ENCODE results near the gene SERPINA4.

- no peak for TF ChIP-seq CTCF (IDR thresholded peaks at IDR 0.05)
- TF ChIP-seq POLR2AphosphoS5 (IDR thresholded peaks at IDR 0.05), result no peak
- TF ChIP-seq EP300 (IDR thresholded peaks at IDR 0.05; ENCODE audit: low read depth), result no peak
These were observed 23.0 kb upstream of the SERPINA4 start for GRCh38 chr14:94538070-94538740.

Measured in transverse colon (tissue), 4 donors.